Right lobe of liver (tissue), 6 donors: ENCODE measurements around the gene GAB1. TPM values are rescaled to one million over a fixed set of nuclear protein-coding genes. Genes with fewer than 3 reads are reported as not detected.

Experiments used
- ATAC-seq, 4 donors: fragments of 200-7000 bp; cut with Tn5 transposase; one replicate each; pipeline ENCODE4 v1.9.1; 2020; ENCODE audit warnings: mild to moderate bottlenecking in 4 of 4, moderate library complexity in 4 of 4
- DNase-seq, 3 donors: peaks; one replicate each; pipeline ENCODE4 v3.0.0-alpha.2; 2020
- H3K27ac ChIP-seq, 3 donors: fragments of 200-600 bp; one replicate each; pipeline ENCODE4 v1.8.0; 2022
- H3K27me3 ChIP-seq, 2 donors: fragments of 200-600 bp; one replicate each; pipeline ENCODE4 v1.8.0; 2022
- H3K36me3 ChIP-seq, 4 donors: fragments of 200-600 bp; sonication (generic) in 1 of 4; one replicate each; pipeline versions ENCODE4 v1.5.1 to v1.8.0; 2017 to 2022; ENCODE audit warnings: control low read depth in 1 of 4
- H3K4me1 ChIP-seq, 4 donors: fragments of 200-600 bp; sonication (generic) in 1 of 4; one replicate each; pipeline versions ENCODE4 v1.5.1 to v1.8.0; 2017 to 2022; ENCODE audit warnings: control low read depth in 1 of 4
- H3K4me3 ChIP-seq, 3 donors: fragments of 200-600 bp; one replicate each; pipeline ENCODE4 v1.8.0; 2022
- H3K9me3 ChIP-seq, 4 donors: fragments of 200-600 bp; sonication (generic) in 1 of 4; one replicate each; pipeline versions ENCODE4 v1.5.1 to v1.8.0; 2017 to 2022; ENCODE audit warnings: control low read depth in 1 of 4
- CTCF ChIP-seq, 4 donors: fragments of 200-600 bp in 3 of 4; fragments of 450-650 bp in 1 of 4; IDR thresholded peaks; one replicate each; pipeline versions ENCODE4 v1.5.1 to v1.8.0; 2016 to 2022; ENCODE audit warnings: antibody characterized with exemption in 4 of 4, mild to moderate bottlenecking in 2 of 4
- POLR2A ChIP-seq: fragments of 450-650 bp; IDR thresholded peaks from one replicate; pipeline ENCODE4 v1.6.1; 2017; ENCODE audit warnings: antibody characterized with exemption, mild to moderate bottlenecking
- WGBS: methylation state at CpG from one replicate; pipeline ENCODE4 v1.1.6; 2018; ENCODE audit warnings: low coverage, low lambda C conversion rate; ENCODE audit not compliant: insufficient coverage; ENCODE audit errors: missing lambda C conversion rate; 5-methylcytosine and 5-hydroxymethylcytosine counted together
- intact Hi-C, 2 donors: fragments of 100-400 bp; cut with DNase I; formaldehyde crosslinking; loops; one replicate each; pipeline versions ENCODE4 v1.11.2 to v1.14.1; 2022
- total RNA-seq, 6 experiments: library from RNA; depleted of rRNA in 2 of 6; stranded (reverse); fragments of >200 nt in 2 of 6; fragmentation: NEBNext Ultra II Directional in 3 of 6; extraction: Animal tissue kit (Norgen Biotek cat#: 25700) in 3 of 6; gene quantifications; one replicate each; pipeline versions ENCODE4 v1.1.0 to v1.2.4, GENCODE V29; 2016 to 2023
- donor health status: DM: no; HTN: yes; CAD: no.
- donor health status: DM: no; HTN: no; CAD: no.
- donor health status: DM: no; HTN: no; CAD: no.
- donor health status: DM: no; HTN: yes; CAD: no.
- donor health status: DM: no; HTN: yes; CAD: no.

Gene GAB1
- total RNA-seq, 6 experiments from 2014 or later: 7.0 to 13.0 (median 9.7) TPM

GRCh38 chr4:143300860-143301259 is 35.8 kb upstream of the GAB1 start:
- WGBS: 64% methylated on average over 2 of the region's 2 CpGs
- no peaks in the 10 kb centered on the region for H3K9me3 ChIP-seq
- no peaks in the 10 kb centered on the region for H3K4me1 ChIP-seq
- no peak for DNase-seq
- no peaks in the 10 kb centered on the region for H3K36me3 ChIP-seq
- no peak overlapping the region for H3K4me3 ChIP-seq
- ATAC-seq: no peak
- TF ChIP-seq POLR2A (no peak), CTCF (IDR thresholded peaks at IDR 0.05) (no peak)
- intact Hi-C loops: no loop called here
- no peaks in the 10 kb centered on the region for H3K27me3 ChIP-seq
- no peak overlapping the region for H3K27ac ChIP-seq

GRCh38 chr4:143302536-143302935 is 34.1 kb upstream of the GAB1 start:
- H3K9me3 ChIP-seq: no peaks in the 10 kb centered on the region
- H3K4me1 ChIP-seq: no peaks in the 10 kb centered on the region
- no peak overlapping the region for H3K27ac ChIP-seq
- WGBS: 13% methylated on average over 1 of the region's 1 CpG
- no peaks in the 10 kb centered on the region for H3K27me3 ChIP-seq
- DNase-seq (no peak), ATAC-seq (no peak)
- no peak overlapping the region for H3K4me3 ChIP-seq
- intact Hi-C loops: no loop called here
- no peaks in the 10 kb centered on the region for H3K36me3 ChIP-seq
- TF ChIP-seq CTCF (IDR thresholded peaks at IDR 0.05) (no peak), POLR2A (no peak)

- ATAC-seq (no peak), DNase-seq (no peak)
- WGBS: 64% methylated on average over 2 of the region's 3 CpGs
- Histone ChIP-seq H3K4me3 (no peak overlapping the region), H3K9me3 (no peaks in the 10 kb centered on the region), H3K36me3 (no peaks in the 10 kb centered on the region), H3K27me3 (no peaks in the 10 kb centered on the region), H3K27ac (no peak overlapping the region), H3K4me1 (no peaks in the 10 kb centered on the region)
- TF ChIP-seq CTCF (IDR thresholded peaks at IDR 0.05) (no peak), POLR2A (no peak)
- intact Hi-C loops: no loop called here
Observed at GRCh38 chr4:143306788-143307187, 29.9 kb upstream of the GAB1 start.

- WGBS: no CpG with 5 or more reads among the region's 1 CpG
- no peak for TF ChIP-seq CTCF (IDR thresholded peaks at IDR 0.05)
- no peak for TF ChIP-seq POLR2A
- no peak for DNase-seq
Observed at GRCh38 chr4:143307531-143307930, 29.1 kb upstream of the GAB1 start.

GRCh38 chr4:143308377-143308776 is 28.3 kb upstream of the GAB1 start:
- H3K9me3 ChIP-seq: no peaks in the 10 kb centered on the region
- H3K27me3 ChIP-seq: no peaks in the 10 kb centered on the region
- no peak for TF ChIP-seq CTCF (IDR thresholded peaks at IDR 0.05)
- TF ChIP-seq POLR2A: no peak
- no peak for DNase-seq
- no peaks in the 10 kb centered on the region for H3K4me1 ChIP-seq
- intact Hi-C loops: no loop called here
- no peak overlapping the region for H3K4me3 ChIP-seq
- no peak for ATAC-seq
- no peak overlapping the region for H3K27ac ChIP-seq
- H3K36me3 ChIP-seq: no peaks in the 10 kb centered on the region

More at GRCh38 chr4:143307531-143307930, 29.1 kb upstream of the GAB1 start:
- intact Hi-C loops: no loop called here
- ATAC-seq: no peak
- Histone ChIP-seq H3K27ac (no peak overlapping the region), H3K4me1 (no peaks in the 10 kb centered on the region), H3K36me3 (no peaks in the 10 kb centered on the region), H3K4me3 (no peak overlapping the region), H3K27me3 (no peaks in the 10 kb centered on the region), H3K9me3 (no peaks in the 10 kb centered on the region)
